Transverse colon (tissue), 4 donors: Measurements from ENCODE around the gene GRHPR. TPM values are rescaled to one million over a fixed set of nuclear protein-coding genes. Genes with fewer than 3 reads are reported as not detected.
"Not testable (repeated sequence)": the region's sequence is repeated elsewhere in the genome, so short reads cannot be mapped to it uniquely, and the experiment has no call there.

Experiments used
- DNase-seq: peaks from one replicate; pipeline ENCODE4 v3.0.0-alpha.2; 2019
- H3K27ac ChIP-seq, 4 donors: fragments of 200-600 bp; sonication (generic); 2 replicates each; pipeline ENCODE4 v1.5.1; 2016 to 2018; ENCODE audit warnings: inconsistent platforms in 4 of 4
- H3K27me3 ChIP-seq: fragments of 200-600 bp; sonication (generic); 2 replicates; pipeline ENCODE4 v1.5.1; 2017; ENCODE audit warnings: inconsistent platforms
- H3K36me3 ChIP-seq, 4 donors: fragments of 200-600 bp; sonication (generic); 2 replicates each; pipeline ENCODE4 v1.5.1; 2017 to 2019; ENCODE audit warnings: inconsistent platforms in 4 of 4
- H3K4me1 ChIP-seq, 4 donors: fragments of 200-600 bp; sonication (generic); 2 replicates each; pipeline ENCODE4 v1.5.1; 2017 to 2020; ENCODE audit warnings: inconsistent platforms in 4 of 4
- H3K4me3 ChIP-seq, 4 donors: fragments of 200-600 bp; sonication (generic); 1 replicate in 1 of 4; 2 replicates in 3 of 4; pipeline versions ENCODE4 v1.5.1 to v1.6.1; 2017 to 2019; ENCODE audit warnings: inconsistent platforms in 4 of 4
- H3K9me3 ChIP-seq, 2 donors: fragments of 200-600 bp; sonication (generic); 2 replicates each; pipeline ENCODE4 v1.5.1; 2017 to 2019; ENCODE audit warnings: inconsistent platforms in 2 of 2
- EP300 ChIP-seq: sonication (generic); formaldehyde crosslinking; IDR thresholded peaks from one replicate; pipeline ENCODE4 v1.6.1; 2017; ENCODE audit warnings: antibody characterized with exemption, low read depth
- POLR2A ChIP-seq: fragments of 450-650 bp; IDR thresholded peaks from one replicate; pipeline ENCODE4 v1.6.1; 2016; ENCODE audit warnings: antibody characterized with exemption, mild to moderate bottlenecking, moderate library complexity
- POLR2AphosphoS5 ChIP-seq, 3 donors: sonication (generic); formaldehyde crosslinking; IDR thresholded peaks; one replicate each; pipeline ENCODE4 v1.6.1; 2016; ENCODE audit warnings: antibody characterized with exemption in 3 of 3
- WGBS, 2 donors: methylation state at CpG; one replicate each; pipeline ENCODE4 v1.1.5; 2018; ENCODE audit warnings: low coverage in 1 of 2; 5-methylcytosine and 5-hydroxymethylcytosine counted together
- in situ Hi-C, 4 donors: fragments of 200-750 bp; cut with MboI; loops; one replicate each; pipeline versions ENCODE4 v1.15.0 to v1.15.1; 2017; ENCODE audit warnings: low sequenced_read_pairs in 3 of 4, low pct_ligation_motif_present in 1 of 4, low pct_unique_long_range_greater_than_20kb in 1 of 4
- intact Hi-C: fragments of 100-400 bp; cut with DNase I; formaldehyde crosslinking; loops from one replicate; pipeline ENCODE4 v1.15.1; 2023; ENCODE audit warnings: low total_unique reads
- total RNA-seq, 4 donors: library from RNA; depleted of rRNA; stranded (reverse); fragments of >200 nt; gene quantifications; one replicate each; pipeline ENCODE4 v1.1.0, GENCODE V29; 2016
- TF ChIP-seq, protein P1 (sequence below), 5 experiments: fragments of 200-600 bp in 3 of 5; fragments of 450-650 bp in 2 of 5; sonication (generic) in 3 of 5; IDR thresholded peaks; 1 replicate in 2 of 5; 2 replicates in 3 of 5; pipeline ENCODE4 v1.5.1; 2016 to 2017; ENCODE audit warnings: antibody characterized with exemption in 5 of 5, inconsistent platforms in 3 of 5, mild to moderate bottlenecking in 2 of 5, moderate library complexity in 1 of 5

Gene GRHPR
- total RNA-seq, 4 donors from 2014 or later = 48.6 to 131 (median 104) TPM

DNA sequence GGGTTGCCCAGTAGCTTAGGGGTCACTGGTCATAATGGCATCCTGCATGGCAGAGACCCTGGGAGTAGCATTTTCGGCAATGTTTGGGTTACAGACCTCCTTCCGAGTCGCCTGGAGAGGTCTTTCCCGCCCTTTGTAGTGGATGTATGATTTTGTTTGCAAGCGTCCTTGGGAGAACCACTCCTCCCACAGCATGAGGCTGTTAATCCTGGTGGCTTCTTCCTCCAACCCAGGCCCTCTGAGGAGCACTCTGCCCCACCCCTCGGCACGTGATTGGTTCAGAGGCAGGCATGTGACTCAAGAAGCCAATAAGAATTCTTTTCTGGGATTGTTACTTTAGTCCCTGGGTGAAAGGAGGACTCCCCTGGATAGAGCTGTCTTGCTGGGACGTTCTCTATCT lies 30.2 kb upstream of the GRHPR start:
- Histone ChIP-seq H3K4me3 (no peak overlapping the region), H3K9me3 (no peaks in the 10 kb centered on the region), H3K4me1 (no peaks in the 10 kb centered on the region), H3K27ac (no peak overlapping the region), H3K27me3 (no peaks in the 10 kb centered on the region), H3K36me3 (no peaks in the 10 kb centered on the region)
- no peak for DNase-seq
- in situ Hi-C loops = no loop called here
- no peak for TF ChIP-seq POLR2AphosphoS5 (IDR thresholded peaks at IDR 0.05)
- TF ChIP-seq POLR2A = no peak
- TF ChIP-seq, protein P1, sequence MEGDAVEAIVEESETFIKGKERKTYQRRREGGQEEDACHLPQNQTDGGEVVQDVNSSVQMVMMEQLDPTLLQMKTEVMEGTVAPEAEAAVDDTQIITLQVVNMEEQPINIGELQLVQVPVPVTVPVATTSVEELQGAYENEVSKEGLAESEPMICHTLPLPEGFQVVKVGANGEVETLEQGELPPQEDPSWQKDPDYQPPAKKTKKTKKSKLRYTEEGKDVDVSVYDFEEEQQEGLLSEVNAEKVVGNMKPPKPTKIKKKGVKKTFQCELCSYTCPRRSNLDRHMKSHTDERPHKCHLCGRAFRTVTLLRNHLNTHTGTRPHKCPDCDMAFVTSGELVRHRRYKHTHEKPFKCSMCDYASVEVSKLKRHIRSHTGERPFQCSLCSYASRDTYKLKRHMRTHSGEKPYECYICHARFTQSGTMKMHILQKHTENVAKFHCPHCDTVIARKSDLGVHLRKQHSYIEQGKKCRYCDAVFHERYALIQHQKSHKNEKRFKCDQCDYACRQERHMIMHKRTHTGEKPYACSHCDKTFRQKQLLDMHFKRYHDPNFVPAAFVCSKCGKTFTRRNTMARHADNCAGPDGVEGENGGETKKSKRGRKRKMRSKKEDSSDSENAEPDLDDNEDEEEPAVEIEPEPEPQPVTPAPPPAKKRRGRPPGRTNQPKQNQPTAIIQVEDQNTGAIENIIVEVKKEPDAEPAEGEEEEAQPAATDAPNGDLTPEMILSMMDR (IDR thresholded peaks at IDR 0.05) = no peak
- no peak for TF ChIP-seq EP300
- 83 to 100% methylated on average over 1 to 8 of the region's 8 CpGs for WGBS, 2 donors
- intact Hi-C loops = no loop called here

DNA sequence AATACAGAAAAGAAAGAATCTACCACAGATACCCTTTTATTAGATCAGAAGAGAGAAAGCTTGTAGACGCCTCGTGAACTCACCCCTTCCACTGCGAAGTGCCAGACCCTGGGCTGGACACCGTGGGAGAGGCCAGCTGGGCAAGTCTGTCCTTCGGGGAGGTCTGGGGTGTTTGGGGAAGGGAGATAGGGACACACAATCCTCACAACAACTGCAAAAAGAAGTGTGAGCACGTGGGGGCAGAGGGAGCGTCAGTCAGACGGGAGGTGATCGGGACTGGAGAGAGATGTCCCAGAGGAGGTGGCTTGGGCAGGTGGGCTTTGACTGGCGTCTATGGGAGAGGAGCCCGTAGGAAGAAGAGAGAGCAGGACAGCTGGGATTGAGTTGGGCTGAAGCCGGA lies 27.3 kb upstream of the GRHPR start:
- no peaks in the 10 kb centered on the region for H3K27me3 ChIP-seq
- WGBS, 2 donors = 76 to 77% methylated on average over 12 of the region's 12 CpGs
- H3K9me3 ChIP-seq = no peaks in the 10 kb centered on the region
- H3K27ac ChIP-seq = no peak overlapping the region
- intact Hi-C loops (no loop called here), in situ Hi-C loops (no loop called here)
- TF ChIP-seq POLR2AphosphoS5 (IDR thresholded peaks at IDR 0.05) (no peak), POLR2A (no peak), EP300 (no peak)
- H3K4me3 ChIP-seq = no peak overlapping the region
- no peak for DNase-seq
- no peaks in the 10 kb centered on the region for H3K4me1 ChIP-seq
- no peaks in the 10 kb centered on the region for H3K36me3 ChIP-seq

GRCh38 chr9:37395663-37396062 lies 26.8 kb upstream of the GRHPR start:
- intact Hi-C loops (no loop called here), in situ Hi-C loops (no loop called here)
- WGBS, 2 donors = 84 to 89% methylated on average over 7 to 8 of the region's 8 CpGs
- Histone ChIP-seq H3K36me3 (no peaks in the 10 kb centered on the region), H3K4me3 (no peak overlapping the region), H3K27me3 (no peaks in the 10 kb centered on the region), H3K4me1 (no peaks in the 10 kb centered on the region), H3K9me3 (no peaks in the 10 kb centered on the region), H3K27ac (no peak overlapping the region)
- no peak for DNase-seq
- TF ChIP-seq, protein P1 (IDR thresholded peaks at IDR 0.05) = no peak
- TF ChIP-seq POLR2AphosphoS5 (IDR thresholded peaks at IDR 0.05) (no peak), EP300 (no peak), POLR2A (no peak)

DNA sequence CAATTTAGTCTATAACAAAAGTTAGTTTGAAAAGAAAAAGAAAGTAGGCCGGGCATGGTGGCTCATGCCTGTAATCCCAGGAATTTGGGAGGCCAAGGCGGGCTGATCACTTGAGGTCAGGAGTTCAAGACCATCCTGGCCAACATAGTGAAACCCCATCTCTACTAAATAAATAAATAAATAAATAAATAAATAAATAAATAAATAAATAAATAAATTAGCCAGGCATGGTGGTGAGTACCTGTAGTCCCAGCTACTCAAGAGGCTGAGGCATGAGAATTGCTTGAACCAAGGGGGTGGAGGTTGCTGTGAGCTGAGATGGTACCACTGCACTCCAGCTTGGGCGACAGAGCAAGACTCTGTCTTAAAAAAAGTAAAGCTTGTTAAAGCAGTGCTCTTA lies 24.5 kb upstream of the GRHPR start:
- H3K36me3 ChIP-seq, intact Hi-C loops, H3K27me3 ChIP-seq, H3K4me3 ChIP-seq, H3K9me3 ChIP-seq, H3K4me1 ChIP-seq, DNase-seq, H3K27ac ChIP-seq, in situ Hi-C loops: not testable (repeated sequence)
- WGBS, 2 donors = 93 to 100% methylated on average over 2 to 3 of the region's 3 CpGs

- Histone ChIP-seq H3K27me3 (no peaks in the 10 kb centered on the region), H3K4me1 (no peaks in the 10 kb centered on the region), H3K36me3 (no peaks in the 10 kb centered on the region), H3K27ac (no peak overlapping the region), H3K4me3 (no peak overlapping the region), H3K9me3 (no peaks in the 10 kb centered on the region)
- intact Hi-C loops (no loop called here), in situ Hi-C loops (no loop called here)
- no peak for TF ChIP-seq EP300
- TF ChIP-seq POLR2AphosphoS5 (IDR thresholded peaks at IDR 0.05) = no peak
- TF ChIP-seq POLR2A = no peak
- TF ChIP-seq, protein P1 (IDR thresholded peaks at IDR 0.05) = no peak
- WGBS, 2 donors = 74 to 76% methylated on average over 1 to 7 of the region's 7 CpGs
- no peak for DNase-seq
These were observed 24.0 kb upstream of the GRHPR start for GRCh38 chr9:37398464-37399025.
